Muscle of leg (tissue), 16 donors: ENCODE data around the gene HIPK2. TPM values are rescaled to one million over a fixed set of nuclear protein-coding genes. Genes with fewer than 3 reads are reported as not detected.

Experiments used
- DNase-seq: peaks from one replicate; pipeline ENCODE4 v3.0.0; 2013
- H3K27ac ChIP-seq: one replicate; pipeline ENCODE4 v1.5.1; 2013; ENCODE audit warnings: mild to moderate bottlenecking, low read length, control low read depth
- H3K27me3 ChIP-seq: one replicate; pipeline ENCODE4 v1.6.1; 2013; ENCODE audit warnings: low read length; ENCODE audit not compliant: control insufficient read depth, insufficient read depth
- H3K36me3 ChIP-seq: one replicate; pipeline ENCODE4 v1.6.1; 2013; ENCODE audit warnings: low read length; ENCODE audit not compliant: control insufficient read depth, insufficient read depth
- H3K4me1 ChIP-seq: one replicate; pipeline ENCODE4 v1.6.1; 2013; ENCODE audit warnings: low read length; ENCODE audit not compliant: control insufficient read depth, insufficient read depth
- H3K4me3 ChIP-seq: one replicate; pipeline ENCODE4 v1.5.1; 2013; ENCODE audit warnings: low read length, control low read depth
- H3K9me3 ChIP-seq: replicated peaks from 2 replicates; pipeline ENCODE4 v1.6.1; 2013; ENCODE audit warnings: low read depth, low read length; ENCODE audit not compliant: control insufficient read depth
- WGBS: methylation state at CpG from one replicate; pipeline ENCODE4 v1.1.5; 2013; ENCODE audit warnings: missing lambda C conversion rate; ENCODE audit not compliant: insufficient coverage; 5-methylcytosine and 5-hydroxymethylcytosine counted together
- long read RNA-seq, 11 donors: transcript quantifications; one replicate each; lab custom pipeline, GENCODE V29; 2026
- polyA plus RNA-seq, 8 donors: library from polyadenylated mRNA; unstranded; fragments of 120-200 nt; gene quantifications; one replicate each; pipeline versions ENCODE4 v1.2.1 to v1.2.3, GENCODE V29; 2013; ENCODE audit warnings: inconsistent platforms in 1 of 8, low replicate concordance in 1 of 8; ENCODE audit not compliant: insufficient read length in 8 of 8, insufficient read depth in 1 of 8
- total RNA-seq: library from RNA; stranded (reverse); fragments of 120-200 nt; gene quantifications from one replicate; pipeline ENCODE4 v1.2.4, GENCODE V29; 2013

The HIPK2 gene
- 6.6 TPM for total RNA-seq
- polyA plus RNA-seq: 10 to 100 TPM in 5 of 8 donors, 1 to 10 TPM in 3; 7.3 to 14.2 (median 10.8) TPM
- long read RNA-seq, donor 1: 0 reads
- long read RNA-seq, donor 2: 0 reads
- long read RNA-seq, donor 3, full-length matches to known transcripts: 2 of 2 reads
- long read RNA-seq, donor 3, partial matches to known transcripts: 0 of 2 reads
- long read RNA-seq, donor 3, other reads (novel, unspliced or antisense): 0 of 2 reads
- long read RNA-seq, donor 4: 0 reads
- long read RNA-seq, donor 5, partial matches to known transcripts: 10 of 10 reads
- long read RNA-seq, donor 5, other reads (novel, unspliced or antisense): 0 of 10 reads
- long read RNA-seq, donor 6: 0 reads
- long read RNA-seq, donor 7: 0 reads
- long read RNA-seq, donor 8: 0 reads
- long read RNA-seq, donor 9: 0 reads
- long read RNA-seq, donor 10: 0 reads
- long read RNA-seq, donor 11: 0 reads

- peak; percentile 93 for DNase-seq
- Histone ChIP-seq H3K36me3 (no peaks in the 10 kb centered on the region), H3K27ac (peak within 1 kb of the TSS; percentile 89), H3K4me1 (peaks cover 16% of the 10 kb centered on the region), H3K4me3 (peak within 1 kb of the TSS; percentile 83), H3K27me3 (peaks cover 6% of the 10 kb centered on the region), H3K9me3 (no peaks in the 10 kb centered on the region)
- WGBS: under 1% methylated on average over 94 of the region's 96 CpGs
Measured at GRCh38 chr7:139777948-139778841, at the start of gene HIPK2. Gene HIPK2, minus strand, starts transcription at chr7:139777998. Its CDS starts 375 bp downstream, at chr7:139777623.

- no peak for DNase-seq
- peaks cover 8% of the 10 kb centered on the region for H3K27me3 ChIP-seq
- no peak overlapping the region for H3K4me3 ChIP-seq
- H3K36me3 ChIP-seq: no peaks in the 10 kb centered on the region
- no peaks in the 10 kb centered on the region for H3K9me3 ChIP-seq
- no peaks in the 10 kb centered on the region for H3K4me1 ChIP-seq
- H3K27ac ChIP-seq: no peak overlapping the region
Measured at GRCh38 chr7:139827042-139827441, 49.2 kb upstream of the HIPK2 start.

- Histone ChIP-seq H3K4me3 (no peak overlapping the region), H3K9me3 (no peaks in the 10 kb centered on the region), H3K36me3 (no peaks in the 10 kb centered on the region), H3K27me3 (peaks cover 8% of the 10 kb centered on the region), H3K4me1 (no peaks in the 10 kb centered on the region), H3K27ac (no peak overlapping the region)
- DNase-seq: no peak
- WGBS: 59% methylated on average over 2 of the region's 9 CpGs
Measured at GRCh38 chr7:139825666-139826290, 48.0 kb upstream of the HIPK2 start.

GRCh38 chr7:139823959-139824521 lies 46.2 kb upstream of the HIPK2 start:
- H3K4me3 ChIP-seq: no peak overlapping the region
- H3K9me3 ChIP-seq: no peaks in the 10 kb centered on the region
- H3K4me1 ChIP-seq: no peaks in the 10 kb centered on the region
- H3K27me3 ChIP-seq: peaks cover 8% of the 10 kb centered on the region
- DNase-seq: no peak
- 31% methylated on average over 2 of the region's 8 CpGs for WGBS
- H3K27ac ChIP-seq: no peak overlapping the region
- no peaks in the 10 kb centered on the region for H3K36me3 ChIP-seq

GRCh38 chr7:139822855-139823254 lies 45.1 kb upstream of the HIPK2 start:
- no peaks in the 10 kb centered on the region for H3K36me3 ChIP-seq
- no peaks in the 10 kb centered on the region for H3K4me1 ChIP-seq
- peaks cover 8% of the 10 kb centered on the region for H3K27me3 ChIP-seq
- H3K9me3 ChIP-seq: no peaks in the 10 kb centered on the region
- 96% methylated on average over 5 of the region's 9 CpGs for WGBS
- H3K4me3 ChIP-seq: no peak overlapping the region
- DNase-seq: no peak
- H3K27ac ChIP-seq: no peak overlapping the region

- no peak overlapping the region for H3K27ac ChIP-seq
- no peaks in the 10 kb centered on the region for H3K4me1 ChIP-seq
- 68% methylated on average over 9 of the region's 14 CpGs for WGBS
- H3K27me3 ChIP-seq: peaks cover 10% of the 10 kb centered on the region
- no peaks in the 10 kb centered on the region for H3K36me3 ChIP-seq
- no peak for DNase-seq
- no peak overlapping the region for H3K4me3 ChIP-seq
- H3K9me3 ChIP-seq: no peaks in the 10 kb centered on the region
Measured at GRCh38 chr7:139821349-139822105, 43.7 kb upstream of the HIPK2 start.

GRCh38 chr7:139820089-139820488 lies 42.3 kb upstream of the HIPK2 start:
- Histone ChIP-seq H3K4me1 (no peaks in the 10 kb centered on the region), H3K27ac (no peak overlapping the region), H3K27me3 (peaks cover 7% of the 10 kb centered on the region), H3K36me3 (no peaks in the 10 kb centered on the region), H3K4me3 (no peak overlapping the region), H3K9me3 (no peaks in the 10 kb centered on the region)
- 82% methylated on average over 4 of the region's 4 CpGs for WGBS
- no peak for DNase-seq

GRCh38 chr7:139817249-139817648 lies 39.5 kb upstream of the HIPK2 start:
- Histone ChIP-seq H3K27ac (no peak overlapping the region), H3K4me1 (no peaks in the 10 kb centered on the region), H3K9me3 (no peaks in the 10 kb centered on the region), H3K4me3 (no peak overlapping the region), H3K27me3 (peaks cover 2% of the 10 kb centered on the region), H3K36me3 (no peaks in the 10 kb centered on the region)
- 98% methylated on average over 8 of the region's 10 CpGs for whole genome bisulfite sequencing
- DNase-seq: no peak

GRCh38 chr7:139813689-139814088 lies 35.9 kb upstream of the HIPK2 start:
- peaks cover 2% of the 10 kb centered on the region for H3K27me3 ChIP-seq
- H3K36me3 ChIP-seq: no peaks in the 10 kb centered on the region
- H3K4me3 ChIP-seq: no peak overlapping the region
- no peak overlapping the region for H3K27ac ChIP-seq
- H3K9me3 ChIP-seq: no peaks in the 10 kb centered on the region
- DNase-seq: no peak
- H3K4me1 ChIP-seq: no peaks in the 10 kb centered on the region
- no CpG with 5 or more reads among the region's 2 CpGs for WGBS
